Measurements from ENCODE around the gene CD247. TPM values are rescaled to one million over a fixed set of nuclear protein-coding genes. Genes with fewer than 3 reads are reported as not detected.

CD247 gene
- total and polyA plus RNA-seq, 10 donors, result 15.8 to 67.1 (median 33.1) TPM

GRCh38 chr1:167442854-167443565 is 75.3 kb downstream of the CD247 start:
- Histone ChIP-seq H3K9me3 (no peaks in the 10 kb centered on the region), H3K27me3 (replicated peaks in 1 of 7) (peaks cover 0 to 19% (median 2%) of the 10 kb centered on the region in 7 donors), H3K36me3 (peaks cover 0 to 16% (median 0%) of the 10 kb centered on the region in 6 donors), H3K27ac (peak overlapping the region in 3 of 8 donors; percentile 0 to 57 (median 28)), H3K4me1 (peaks cover 15 to 72% (median 42%) of the 10 kb centered on the region in 6 donors), H3K4me3 (no peak overlapping the region)
- WGBS, 5 donors, result 83 to 92% (median 86%) methylated on average over 9 of the region's 9 CpGs
- no peak for DNase-seq
- intact Hi-C loops (cut with DNase I; ENCODE audit: low total_unique reads), result loop anchor here (5.0 to 10.0 kb wide), 3 partner anchors 94 to 376 kb away; no protein-coding TSS in a partner anchor
- no peak for TF ChIP-seq CTCF (IDR thresholded peaks at IDR 0.05 in 8 of 11, conservative IDR thresholded peaks at IDR 0.05 in 3 of 11)

GRCh38 chr1:167442142-167442848 is 76.0 kb downstream of the CD247 start:
- DNase-seq, result peak; percentile 96
- intact Hi-C loops (cut with DNase I; ENCODE audit: low total_unique reads), result loop anchor here (5.0 to 10.0 kb wide), 3 partner anchors 95 to 375 kb away; no protein-coding TSS in a partner anchor
- Histone ChIP-seq H3K36me3 (peaks cover 0 to 16% (median 0%) of the 10 kb centered on the region in 6 donors), H3K9me3 (no peaks in the 10 kb centered on the region), H3K27me3 (replicated peaks in 1 of 7) (peaks cover 0 to 20% (median 2%) of the 10 kb centered on the region in 7 donors), H3K27ac (peak overlapping the region in 3 of 8 donors; percentile 0 to 57 (median 28)), H3K4me1 (peaks cover 11 to 72% (median 36%) of the 10 kb centered on the region in 6 donors), H3K4me3 (no peak overlapping the region)
- TF ChIP-seq POLR2AphosphoS5 (IDR thresholded peaks at IDR 0.05), result peak in 2 of 3 donors; percentile 61 to 69
- TF ChIP-seq POLR2A (IDR thresholded peaks at IDR 0.05), result no peak
- peak; percentile 78 to 95 (median 88) for TF ChIP-seq CTCF (IDR thresholded peaks at IDR 0.05 in 8 of 11, conservative IDR thresholded peaks at IDR 0.05 in 3 of 11)
- WGBS, 5 donors, result 52 to 57% (median 56%) methylated on average over 12 of the region's 12 CpGs

- no peak for TF ChIP-seq CTCF (IDR thresholded peaks at IDR 0.05 in 8 of 11, conservative IDR thresholded peaks at IDR 0.05 in 3 of 11)
- no peak for TF ChIP-seq POLR2A (IDR thresholded peaks at IDR 0.05)
- TF ChIP-seq POLR2AphosphoS5 (IDR thresholded peaks at IDR 0.05), result no peak
- Histone ChIP-seq H3K9me3 (no peaks in the 10 kb centered on the region), H3K36me3 (peaks cover 0 to 16% (median 0%) of the 10 kb centered on the region in 6 donors), H3K27ac (peak overlapping the region in 2 of 8 donors; percentile 28 to 31), H3K4me3 (no peak overlapping the region), H3K4me1 (peaks cover 6 to 66% (median 26%) of the 10 kb centered on the region in 6 donors), H3K27me3 (replicated peaks in 1 of 7) (peaks cover 0 to 20% (median 2%) of the 10 kb centered on the region in 7 donors)
- intact Hi-C loops (cut with DNase I; ENCODE audit: low total_unique reads), result loop anchor here (5.0 to 10.0 kb wide), 3 partner anchors 96 to 374 kb away; no protein-coding TSS in a partner anchor
- DNase-seq, result no peak
- WGBS, 5 donors, result 91 to 97% (median 95%) methylated on average over 3 of the region's 3 CpGs
Observed at GRCh38 chr1:167441222-167441621, 77.1 kb downstream of the CD247 start.
